Measurements from ENCODE around the gene RFX4.

DNA sequence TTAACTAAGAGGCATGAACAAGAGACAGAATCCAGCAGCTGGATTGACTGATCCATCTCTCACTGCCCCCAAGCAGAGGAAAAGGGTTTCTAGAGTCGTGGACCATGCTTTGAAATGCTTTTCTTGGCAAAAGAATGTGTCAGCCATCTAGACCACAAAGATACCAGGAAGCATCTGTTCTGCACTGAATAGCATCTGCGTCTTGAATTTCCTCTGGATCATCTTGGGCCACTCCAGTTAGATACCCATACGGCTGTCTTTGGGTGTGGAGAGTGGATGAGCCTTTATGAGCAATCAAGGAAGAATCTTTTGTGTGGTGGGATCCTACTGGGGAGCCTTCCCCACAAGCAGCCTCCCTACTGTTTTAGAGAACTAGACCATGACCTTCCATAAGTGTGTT is 16.0 kb upstream of the RFX4 start:
- TF ChIP-seq CTCF (IDR thresholded peaks at IDR 0.05) (no peak), POLR2A (IDR thresholded peaks at IDR 0.05) (no peak), POLR2AphosphoS5 (IDR thresholded peaks at IDR 0.05) (no peak), EP300 (IDR thresholded peaks at IDR 0.05; ENCODE audit: low read depth) (no peak)
